ENCODE measurements around the gene PEAK1.

Gene PEAK1

GRCh38 chr15:77087213-77087612 lies 332.7 kb downstream of the PEAK1 start:
- no peak for DNase-seq (ENCODE audit: low spot score)

- peak; percentile 85 for DNase-seq (ENCODE audit: low spot score)
These were observed 334.6 kb downstream of the PEAK1 start for GRCh38 chr15:77085297-77085696.

- no peak for DNase-seq (ENCODE audit: low spot score)
These were observed 335.5 kb downstream of the PEAK1 start for GRCh38 chr15:77084436-77084835.

DNA sequence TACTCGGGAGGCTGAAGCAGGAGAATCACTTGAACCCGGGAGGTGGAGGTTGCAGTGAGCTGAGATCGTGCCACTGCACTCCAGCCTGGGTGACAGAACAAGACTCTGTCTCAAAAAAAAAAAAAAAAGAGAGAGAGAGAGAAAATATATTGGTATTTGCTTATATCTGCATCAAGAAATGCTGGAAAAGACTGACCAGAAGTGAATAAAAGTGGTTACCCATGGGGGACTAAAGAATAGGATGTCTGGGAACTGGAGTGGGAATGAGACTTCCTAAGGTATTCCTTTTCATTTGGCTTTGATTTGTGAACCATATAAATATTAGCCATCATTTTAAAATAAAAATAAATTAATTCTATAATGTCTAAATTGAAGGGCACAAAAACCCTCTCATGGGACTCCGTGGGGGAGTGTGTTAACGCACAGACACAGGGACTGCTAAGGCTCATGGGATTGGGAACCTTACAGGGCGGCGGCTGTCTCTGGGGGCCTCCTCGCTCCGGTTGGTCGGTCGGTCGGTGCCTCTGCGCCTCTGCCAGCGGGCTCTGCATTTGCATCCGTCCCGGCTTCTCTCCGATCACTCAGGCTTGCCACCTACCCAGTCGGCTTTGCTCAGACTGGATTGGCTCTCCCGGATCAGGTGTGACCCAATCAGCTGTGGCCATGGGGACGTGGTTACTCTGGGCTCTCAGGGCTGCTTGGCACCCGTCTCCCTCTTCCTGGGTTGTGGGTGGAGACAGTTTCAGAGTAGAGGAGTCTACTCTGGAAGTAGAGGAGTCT lies 336.3 kb downstream of the PEAK1 start:
- DNase-seq (ENCODE audit: low spot score) = peak; percentile 70

DNA sequence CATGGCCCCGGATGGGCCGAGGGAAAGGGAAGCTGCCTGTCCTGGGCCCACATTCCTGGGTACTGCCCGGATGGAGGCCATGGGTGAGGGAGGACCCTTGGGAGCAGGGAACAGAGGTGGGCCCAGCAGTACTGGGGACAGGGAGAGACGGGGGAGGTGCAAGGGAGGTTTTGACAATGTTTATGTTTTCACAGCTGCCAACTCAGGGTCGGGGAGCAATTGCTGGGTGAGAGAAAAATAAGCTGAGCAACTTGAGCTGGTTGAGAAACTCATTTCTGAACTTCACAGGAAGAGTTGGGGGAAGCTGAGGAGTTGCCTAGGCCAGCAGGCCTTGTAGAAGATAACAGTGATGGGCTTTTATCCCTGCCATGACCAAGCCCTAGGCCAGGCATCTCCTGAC lies 337.9 kb downstream of the PEAK1 start:
- no peak for DNase-seq (ENCODE audit: low spot score)

DNA sequence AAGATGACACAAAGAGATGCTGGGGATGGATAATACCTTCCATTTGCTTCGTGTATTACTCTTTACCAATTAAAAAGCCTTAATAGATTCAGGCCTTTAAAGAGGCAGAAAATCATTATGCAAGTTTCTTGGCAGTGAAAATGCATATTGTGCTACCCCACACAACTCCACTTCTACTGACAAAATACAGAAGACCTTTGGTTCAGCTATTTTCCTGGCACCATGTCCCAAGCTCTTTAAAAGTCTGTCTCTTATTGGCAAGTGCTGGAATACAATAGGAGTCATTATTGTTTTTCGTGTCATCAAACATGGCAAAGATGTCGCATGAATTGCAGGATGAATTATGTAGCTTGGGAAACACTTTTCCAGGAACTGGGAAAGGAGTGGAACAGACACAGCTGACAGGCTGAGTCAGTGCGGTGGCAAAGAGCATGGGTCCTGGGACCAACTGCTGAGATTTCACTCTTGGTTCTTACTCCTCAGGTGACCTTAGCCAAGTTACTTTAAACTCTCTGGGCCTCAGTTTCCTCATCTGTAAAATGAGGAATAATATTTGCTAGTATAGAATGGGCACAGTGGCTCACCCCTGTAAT lies 343.5 kb downstream of the PEAK1 start:
- DNase-seq (ENCODE audit: low spot score) = no peak

GRCh38 chr15:77075528-77075927 lies 344.4 kb downstream of the PEAK1 start:
- DNase-seq (ENCODE audit: low spot score) = no peak

GRCh38 chr15:77074350-77074749 lies 345.6 kb downstream of the PEAK1 start:
- DNase-seq (ENCODE audit: low spot score) = no peak

DNA sequence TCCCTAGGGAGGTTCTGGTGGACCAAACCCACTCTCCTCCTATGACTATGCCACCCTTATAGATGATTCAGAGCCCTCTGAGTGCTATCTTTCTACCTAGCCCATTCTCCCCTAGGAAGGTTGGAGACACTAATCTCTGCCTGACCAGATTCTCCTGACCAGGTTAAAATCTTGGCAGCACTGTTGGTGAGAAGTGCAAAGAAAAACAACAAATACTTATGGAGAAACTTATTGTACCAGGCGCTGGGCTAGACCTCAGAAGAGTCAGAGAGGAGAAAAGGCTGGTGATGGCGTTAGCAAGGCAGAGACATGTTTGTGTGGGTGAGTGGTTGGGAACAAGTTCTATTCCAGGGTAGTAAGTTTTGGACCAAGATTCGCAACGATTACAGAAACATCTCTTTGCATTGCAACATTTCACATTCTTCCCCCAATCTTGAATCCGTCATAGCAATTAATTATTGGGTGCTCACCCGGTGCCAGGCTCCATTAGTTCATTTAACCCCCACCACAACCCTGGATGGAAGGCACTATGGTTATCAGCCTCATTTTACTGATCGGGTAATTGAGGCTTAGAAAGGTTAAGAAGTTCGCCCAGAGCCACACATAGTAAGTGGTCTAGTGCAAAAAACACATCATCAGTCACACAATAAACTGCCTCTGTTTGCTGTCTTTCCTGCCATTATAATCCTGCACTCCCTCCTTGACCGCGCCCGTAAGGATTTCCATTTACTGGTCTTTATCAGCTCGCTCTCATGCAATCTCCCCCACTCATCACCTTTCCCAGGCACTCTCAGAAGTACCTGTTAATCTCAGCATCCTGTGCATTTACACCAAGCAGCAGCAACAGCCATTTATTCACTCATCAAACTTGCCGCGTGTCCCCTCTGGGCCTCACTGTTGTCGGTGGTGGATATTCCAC lies 348.3 kb downstream of the PEAK1 start:
- no peak for DNase-seq (ENCODE audit: low spot score)

GRCh38 chr15:77070495-77071304 lies 349.2 kb downstream of the PEAK1 start, which contains the start of gene TSPAN3:
TSS of gene TSPAN3 (minus strand) at chr15:77071109. CDS start at chr15:77070954, 155 bp downstream.
- DNase-seq (ENCODE audit: low spot score) = peak; percentile 95

DNA sequence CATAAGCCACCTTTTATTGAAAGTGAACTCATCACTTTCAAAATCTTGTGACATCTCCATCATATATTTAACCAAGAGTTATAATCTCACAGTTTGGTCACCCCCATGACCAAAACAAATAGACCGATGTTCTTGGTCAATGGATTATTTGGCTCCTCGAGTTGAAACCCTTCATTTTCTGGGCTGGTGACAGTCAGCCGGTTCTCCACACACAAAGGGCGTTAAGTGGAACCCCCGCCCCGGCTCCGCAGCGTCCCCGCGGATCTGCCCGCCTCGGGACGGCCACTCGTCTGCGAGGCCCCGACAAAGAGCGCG lies 349.8 kb downstream of the PEAK1 start:
- DNase-seq (ENCODE audit: low spot score) = no peak

GRCh38 chr15:77069521-77070121 lies 350.3 kb downstream of the PEAK1 start:
- no peak for DNase-seq (ENCODE audit: low spot score)

GRCh38 chr15:77068633-77069032 lies 351.3 kb downstream of the PEAK1 start:
- no peak for DNase-seq (ENCODE audit: low spot score)

DNA sequence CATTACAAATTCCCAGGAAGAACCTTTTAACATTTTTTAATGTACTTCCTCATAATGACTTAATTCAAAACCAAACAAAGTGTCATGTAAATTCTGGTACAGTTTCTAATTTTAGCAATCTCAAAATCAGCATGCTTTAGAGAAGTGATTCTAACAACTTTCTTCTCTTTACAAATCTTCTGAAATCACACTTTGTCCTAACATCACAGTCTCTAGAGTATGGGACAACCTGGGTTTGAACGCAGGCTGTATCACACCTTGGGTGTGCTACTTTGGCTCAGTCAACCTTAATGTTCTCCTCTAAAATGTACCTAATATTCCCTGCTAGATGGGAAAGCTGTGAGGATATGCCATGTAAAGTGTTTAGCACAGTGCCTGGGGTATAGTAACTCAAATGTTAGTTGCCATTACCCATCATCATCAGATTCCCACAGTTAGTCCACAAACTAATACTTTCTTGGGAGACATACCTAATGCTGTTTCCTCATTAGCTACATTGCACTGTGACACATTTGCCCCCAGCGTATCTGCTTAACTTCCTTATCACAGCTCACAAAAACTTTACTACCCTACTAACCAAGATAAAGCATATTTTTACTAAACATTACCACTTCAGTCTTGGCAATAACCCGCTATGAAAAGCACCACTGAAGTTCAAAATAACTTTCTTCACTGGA lies 352.1 kb downstream of the PEAK1 start:
- DNase-seq (ENCODE audit: low spot score) = no peak

DNA sequence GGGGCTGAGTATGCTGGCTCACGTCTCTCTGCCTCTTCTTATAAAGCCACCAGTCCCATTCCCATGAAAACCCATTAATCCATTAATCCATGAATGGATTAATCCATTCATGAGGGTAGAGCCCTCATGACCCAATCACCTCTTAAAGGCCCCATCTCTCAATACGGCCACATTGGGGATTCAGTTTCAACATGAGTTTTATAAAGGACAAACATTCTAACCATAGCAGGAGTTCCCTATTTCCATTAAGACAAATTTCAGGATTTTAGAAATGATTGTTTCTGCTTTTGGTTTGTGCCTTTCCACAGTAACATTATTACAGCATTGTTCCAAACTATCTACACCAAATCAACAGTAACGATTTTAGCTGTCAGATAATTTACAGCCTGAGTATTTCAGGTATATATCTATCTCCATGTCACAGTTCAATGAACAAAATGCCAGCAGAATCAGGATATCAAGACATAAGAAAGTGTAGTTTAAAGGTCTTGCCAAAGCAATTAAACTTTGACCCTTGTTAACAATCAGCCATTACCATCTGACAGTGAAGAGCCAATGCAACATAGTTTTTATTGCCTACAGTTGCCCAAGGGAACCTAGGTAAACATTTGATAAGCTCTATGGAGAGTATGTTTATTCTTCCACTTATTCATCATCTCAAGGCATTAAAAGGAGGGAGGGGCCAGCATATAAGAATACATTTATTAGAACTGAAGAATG lies 352.8 kb downstream of the PEAK1 start:
- peak; percentile 21 for DNase-seq (ENCODE audit: low spot score)

DNA sequence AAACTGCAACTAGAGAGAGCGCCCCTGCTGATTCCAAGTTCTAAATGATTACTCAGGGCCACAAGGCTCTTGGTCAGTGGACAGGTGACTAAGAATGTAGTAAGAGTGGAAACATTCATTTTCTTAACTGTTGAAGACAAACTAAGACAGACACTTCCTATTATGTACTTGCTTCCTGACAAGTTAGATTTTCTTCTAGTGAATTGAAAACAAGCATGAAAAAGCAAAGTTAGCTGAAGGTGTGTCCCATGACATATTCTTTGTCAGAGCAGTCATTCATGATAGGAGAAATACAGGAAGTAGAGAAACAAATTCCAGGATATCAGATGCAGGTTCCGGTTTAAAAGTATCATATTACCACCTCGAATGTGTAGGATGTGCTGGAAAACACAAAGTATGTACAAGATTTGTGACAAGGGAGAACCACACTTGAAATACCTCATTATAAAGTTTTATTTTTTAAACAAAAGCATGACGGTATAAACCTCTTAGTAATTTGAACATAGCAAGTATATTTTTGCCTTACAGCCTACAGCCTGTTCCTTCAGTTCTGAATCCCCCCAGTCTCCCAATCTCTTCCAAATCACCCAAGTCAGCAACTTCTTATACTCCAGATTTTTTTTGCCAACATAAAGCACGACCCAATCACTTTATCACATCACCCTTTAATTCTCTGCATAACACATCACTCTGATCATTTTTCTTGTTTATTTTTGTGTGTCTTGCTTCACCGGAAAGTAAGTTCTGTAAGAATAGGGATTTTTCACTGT lies 355.2 kb downstream of the PEAK1 start:
- no peak for DNase-seq (ENCODE audit: low spot score)

DNA sequence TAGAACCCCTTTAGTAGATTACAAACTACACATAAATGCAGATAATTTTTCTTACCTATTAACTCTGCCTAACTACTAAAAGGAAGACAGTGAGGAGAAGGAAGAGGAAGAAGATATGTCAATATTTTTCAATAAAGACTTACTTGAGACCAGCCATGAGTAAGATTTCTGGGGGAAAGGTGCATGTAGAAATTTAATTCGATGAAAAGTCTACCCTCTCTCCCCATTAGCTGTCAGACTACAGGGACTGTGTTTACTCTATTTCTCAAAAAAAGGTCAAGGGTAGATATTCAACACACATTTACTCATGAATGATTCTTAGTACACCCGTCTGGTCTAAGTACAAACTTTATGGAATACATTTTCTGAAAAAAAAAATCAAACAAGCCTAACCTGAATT lies 355.8 kb downstream of the PEAK1 start:
- no peak for DNase-seq (ENCODE audit: low spot score)

- DNase-seq (ENCODE audit: low spot score) = no peak
These were observed 356.7 kb downstream of the PEAK1 start for GRCh38 chr15:77063249-77063648.

DNA sequence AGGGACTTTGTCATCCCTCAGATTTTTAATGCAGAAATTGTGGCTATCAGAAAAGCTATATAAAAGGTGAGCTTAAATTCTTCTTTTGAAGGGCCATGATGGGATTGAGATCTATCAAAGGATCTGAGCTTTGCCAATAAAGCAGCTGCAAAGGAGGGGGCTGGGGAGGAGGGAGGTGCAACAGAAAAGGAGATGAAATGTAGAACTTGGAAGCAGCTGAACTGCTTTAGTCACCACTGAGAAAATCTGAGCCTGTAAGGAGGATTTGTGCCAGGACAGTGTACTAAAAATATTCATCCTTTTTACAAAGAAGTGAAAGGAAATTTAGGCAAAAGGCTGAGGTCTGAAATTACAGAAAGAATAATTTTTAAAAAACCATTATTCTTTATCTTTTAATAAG lies 359.4 kb downstream of the PEAK1 start:
- DNase-seq (ENCODE audit: low spot score) = no peak
